ENCODE data around the gene FHAD1. TPM values are rescaled to one million over a fixed set of nuclear protein-coding genes. Genes with fewer than 3 reads are reported as not detected.

The FHAD1 gene
- total RNA-seq, 1 donor from 2014 or later: 3.1 TPM

DNA sequence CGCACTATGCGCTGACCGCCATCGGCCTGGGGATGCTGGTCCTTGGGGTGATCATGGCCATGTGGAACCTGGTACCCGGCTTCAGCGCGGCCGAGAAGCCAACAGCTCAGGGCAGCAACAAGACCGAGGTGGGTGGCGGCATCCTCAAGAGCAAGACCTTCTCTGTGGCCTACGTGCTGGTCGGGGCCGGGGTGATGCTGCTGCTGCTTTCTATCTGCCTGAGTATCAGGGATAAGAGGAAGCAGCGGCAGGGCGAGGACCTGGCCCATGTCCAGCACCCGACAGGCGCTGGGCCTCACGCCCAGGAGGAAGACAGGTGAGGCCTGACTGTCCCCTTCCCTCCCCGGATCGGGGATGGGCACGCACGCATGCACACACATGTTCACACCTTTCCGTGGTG is 31.9 kb upstream of the FHAD1 start:
- intact Hi-C loops (cut with DNase I): no loop called here

DNA sequence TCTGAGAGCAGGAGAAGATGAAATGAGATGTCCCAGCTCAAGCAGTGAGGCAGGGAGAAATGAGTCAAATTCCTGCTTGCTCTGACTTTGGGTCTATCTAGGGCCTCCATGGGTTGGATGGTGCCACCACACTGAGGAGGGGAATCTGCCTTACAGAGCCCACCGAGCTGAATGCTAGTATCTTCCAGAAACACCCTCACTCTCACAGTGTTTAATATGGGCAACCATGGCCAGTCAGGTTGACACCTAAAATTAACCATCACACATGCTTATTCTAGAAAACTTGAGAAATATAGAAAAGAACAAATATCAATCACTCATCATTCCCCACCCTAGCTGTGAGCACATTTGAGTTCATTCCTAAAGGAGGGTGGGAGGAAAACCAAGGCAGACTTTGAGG is 29.4 kb upstream of the FHAD1 start:
- ATAC-seq (no peak), DNase-seq (ENCODE audit: low spot score) (no peak)
- intact Hi-C loops (cut with DNase I): no loop called here

More for the DNA sequence above, 31.9 kb upstream of the FHAD1 start:
- peak; percentile 14 for ATAC-seq
- DNase-seq (ENCODE audit: low spot score): peak; percentile 60

DNA sequence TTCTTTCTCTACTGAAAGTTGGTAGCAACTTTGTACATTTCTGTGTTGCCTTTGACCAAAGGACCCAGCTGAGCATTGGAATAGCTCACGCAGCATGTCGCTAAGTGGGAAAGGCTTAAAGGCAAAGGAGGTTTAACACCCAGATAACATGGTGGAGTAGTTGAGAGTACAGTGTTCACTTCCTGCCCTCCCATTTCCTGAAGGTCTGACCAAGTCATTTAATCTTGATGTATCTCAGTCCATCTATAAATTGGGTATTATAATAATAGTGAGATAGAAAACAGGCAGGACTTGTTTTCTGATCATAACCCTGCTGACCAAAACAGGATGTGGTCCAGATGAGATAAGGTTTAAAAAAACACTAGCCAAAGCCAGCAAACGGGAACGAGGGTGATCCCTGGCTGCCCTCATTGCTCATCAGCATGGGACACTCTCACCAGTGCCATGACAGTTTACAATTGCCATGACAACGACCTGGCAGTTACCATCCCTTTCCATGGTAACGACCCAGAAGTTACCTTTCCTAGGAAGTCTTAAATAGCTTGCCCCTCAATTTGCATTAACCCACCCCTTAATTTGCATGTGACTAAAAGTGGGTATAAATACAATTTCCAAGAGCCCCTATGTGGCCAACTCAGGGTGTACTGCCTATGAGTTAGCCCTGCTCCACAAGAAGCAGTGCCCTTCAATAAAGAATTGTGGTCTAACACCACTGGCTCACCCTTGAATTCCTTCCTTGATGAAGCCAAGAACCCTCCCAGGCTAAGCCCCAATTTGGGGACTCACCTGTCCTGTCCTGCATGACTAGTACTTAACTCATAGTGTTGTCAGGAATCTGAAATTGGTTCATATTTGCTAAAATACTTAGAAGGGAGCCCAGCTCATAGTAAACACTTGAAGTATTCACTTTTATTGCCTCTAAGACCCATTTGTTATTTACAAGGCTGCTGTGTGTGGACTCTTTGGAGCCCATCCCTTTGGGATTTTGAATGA is 28.4 kb upstream of the FHAD1 start:
- no peak for ATAC-seq
- intact Hi-C loops (cut with DNase I): no loop called here
- peak; percentile 43 for DNase-seq (ENCODE audit: low spot score)

DNA sequence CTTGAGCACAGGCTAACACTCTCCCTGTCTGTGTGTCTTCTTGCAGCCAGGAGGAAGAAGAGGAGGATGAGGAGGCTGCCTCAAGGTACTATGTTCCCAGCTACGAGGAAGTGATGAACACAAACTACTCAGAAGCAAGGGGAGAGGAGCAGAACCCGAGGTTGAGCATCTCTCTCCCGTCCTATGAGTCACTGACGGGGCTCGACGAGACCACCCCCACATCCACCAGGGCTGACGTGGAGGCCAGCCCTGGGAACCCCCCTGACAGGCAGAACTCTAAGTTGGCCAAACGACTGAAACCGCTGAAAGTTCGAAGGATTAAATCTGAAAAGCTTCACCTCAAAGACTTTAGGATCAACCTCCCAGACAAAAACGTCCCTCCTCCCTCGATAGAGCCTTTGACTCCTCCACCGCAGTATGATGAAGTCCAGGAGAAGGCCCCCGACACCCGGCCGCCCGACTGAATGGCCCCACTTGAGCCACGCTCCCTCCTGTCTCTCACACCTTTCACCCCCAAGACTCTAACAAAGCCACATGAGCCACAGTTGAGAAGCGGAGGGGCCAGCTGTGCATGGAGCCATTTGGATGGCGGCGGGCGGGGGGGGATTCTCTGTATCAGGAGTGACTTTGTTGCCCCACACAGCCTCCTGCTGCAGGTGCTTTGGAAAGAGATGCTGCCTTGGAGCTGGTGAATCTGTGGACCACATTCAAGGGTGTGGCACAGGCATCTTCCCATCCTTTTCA is 27.6 kb upstream of the FHAD1 start:
- DNase-seq (ENCODE audit: low spot score): peak; percentile 46
- no peak for ATAC-seq
- intact Hi-C loops (cut with DNase I): no loop called here

DNA sequence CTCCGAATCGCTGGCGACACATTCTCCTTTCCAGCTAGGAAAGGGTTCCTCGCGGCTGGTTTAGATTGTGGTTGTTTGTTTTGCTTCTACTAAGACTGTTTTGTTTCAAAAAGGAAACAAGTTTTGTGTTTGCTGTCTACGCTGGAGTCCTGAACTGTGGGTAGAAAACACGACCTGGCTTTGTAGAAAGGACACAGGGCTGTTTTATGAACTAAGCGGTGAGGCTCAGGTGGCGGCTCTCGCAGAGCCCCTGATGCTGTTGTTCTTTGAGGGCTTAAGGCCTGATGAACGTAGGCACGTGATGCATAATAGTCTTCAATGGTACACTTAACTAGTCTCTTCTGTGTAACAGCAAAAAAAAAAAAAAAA is 27.0 kb upstream of the FHAD1 start:
- DNase-seq (ENCODE audit: low spot score) (peak; percentile 6), ATAC-seq (no peak)
- intact Hi-C loops (cut with DNase I): no loop called here

DNA sequence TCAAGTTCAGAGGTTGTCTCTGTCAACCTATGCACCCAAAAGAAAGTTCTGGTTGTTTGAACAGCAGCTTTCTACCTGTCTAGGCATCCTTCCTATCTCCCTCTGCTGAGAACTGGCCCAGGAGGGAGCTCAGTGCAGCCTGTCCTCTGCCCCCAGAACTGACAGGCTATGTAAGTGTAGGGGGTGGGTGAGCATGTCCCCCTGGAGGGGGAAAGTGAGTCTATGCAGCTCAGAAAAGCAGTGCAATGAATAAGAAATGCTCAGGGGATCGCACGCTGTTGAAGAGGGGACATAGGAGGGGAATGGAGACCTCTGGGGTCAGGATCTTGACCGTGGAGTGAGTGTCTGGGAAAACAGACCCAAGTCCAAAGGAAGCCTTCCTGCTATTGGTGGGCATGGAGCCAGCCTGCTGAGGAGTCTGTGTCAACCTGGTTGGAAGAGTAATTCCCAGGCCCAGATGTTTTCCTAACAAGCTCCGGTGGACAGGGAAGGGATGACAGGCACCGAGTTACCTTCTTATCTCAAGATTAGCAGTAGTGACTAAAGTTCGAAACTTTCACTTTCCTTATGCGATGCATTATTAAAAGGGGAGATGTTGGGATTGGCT is 26.1 kb upstream of the FHAD1 start:
- DNase-seq (ENCODE audit: low spot score): peak; percentile 52
- no peak for ATAC-seq
- intact Hi-C loops (cut with DNase I): no loop called here

DNA sequence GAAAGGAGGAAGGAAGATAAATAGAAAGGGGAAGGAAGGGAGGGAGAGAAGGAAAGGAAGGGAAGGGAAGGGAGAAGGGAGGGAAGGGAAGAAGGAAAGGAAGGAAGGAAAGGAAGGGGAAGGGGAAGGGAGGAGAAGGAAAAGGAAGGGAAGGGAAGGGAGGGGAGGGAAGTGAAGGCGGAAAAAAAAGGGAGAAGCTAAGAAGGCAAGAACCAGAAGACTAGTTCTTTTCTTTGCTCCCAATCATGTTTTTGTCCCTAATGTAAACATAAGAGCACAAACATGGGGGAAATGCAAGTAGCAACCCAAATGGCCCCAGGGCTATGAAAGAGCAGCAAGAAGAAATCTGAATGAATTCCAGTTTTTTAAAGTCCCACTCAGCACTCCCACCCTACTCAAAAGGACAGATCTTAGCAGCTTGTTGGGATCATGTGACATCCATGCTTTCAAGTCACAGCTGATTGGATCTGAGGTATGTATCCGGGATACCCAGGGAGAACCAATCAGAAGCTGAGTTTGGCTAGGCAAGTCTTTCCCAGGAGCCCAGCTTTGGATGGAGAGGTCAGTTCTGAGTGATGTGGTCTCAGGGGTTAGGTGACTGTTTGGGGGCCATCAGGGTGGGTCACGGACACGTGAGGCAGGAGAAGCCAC is 24.2 kb upstream of the FHAD1 start:
- ATAC-seq (no peak), DNase-seq (ENCODE audit: low spot score) (peak; percentile 30)
- intact Hi-C loops (cut with DNase I): no loop called here

DNA sequence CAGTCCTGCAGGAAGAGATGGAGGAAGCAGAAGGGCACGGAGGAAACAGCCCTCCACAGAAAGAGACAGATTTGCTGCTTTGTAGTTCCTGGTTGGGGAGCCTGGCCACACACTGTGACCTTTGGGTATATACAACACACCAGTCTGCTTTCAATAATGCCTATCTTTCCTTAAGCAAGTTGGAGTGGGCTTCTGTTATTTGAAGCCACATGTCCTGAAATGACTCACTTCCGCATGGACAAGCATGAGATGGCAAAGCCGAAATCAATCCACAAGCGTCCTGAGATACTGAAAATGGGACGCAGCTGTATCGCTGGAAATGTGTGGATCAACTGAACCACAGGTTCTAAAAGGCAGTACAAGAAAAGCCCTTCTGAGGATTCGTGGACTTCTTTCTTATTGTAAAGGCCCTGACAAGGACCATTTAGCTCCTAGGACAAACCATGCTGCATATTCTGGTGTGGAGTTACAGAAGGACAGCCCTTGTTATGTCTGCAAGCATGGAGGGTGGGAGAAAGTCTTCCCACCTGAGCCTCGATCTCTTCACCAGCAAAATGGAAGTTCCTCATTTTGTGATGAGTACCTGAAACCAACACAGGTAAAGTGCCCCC is 22.7 kb upstream of the FHAD1 start:
- ATAC-seq (peak; percentile 28), DNase-seq (ENCODE audit: low spot score) (peak; percentile 37)
- intact Hi-C loops (cut with DNase I): no loop called here

DNA sequence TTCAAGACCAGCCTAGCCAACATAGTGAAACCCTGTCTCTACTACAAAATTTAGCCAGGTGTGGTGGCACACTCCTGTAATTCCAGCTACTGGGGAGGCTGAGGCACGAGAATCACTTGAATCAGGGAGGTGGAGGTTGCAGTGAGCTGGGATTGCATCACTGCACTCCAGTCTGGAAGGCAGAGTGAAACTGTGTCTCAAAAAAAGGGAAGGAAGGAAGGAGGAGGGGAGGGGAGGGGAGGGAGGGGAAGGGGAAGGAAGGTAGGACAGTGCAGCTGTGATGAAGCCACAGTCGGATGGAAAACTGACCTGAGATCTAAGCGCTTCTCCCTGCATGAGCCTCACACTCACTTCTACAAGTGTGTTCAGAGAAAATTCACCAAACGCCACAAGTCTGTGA is 22.0 kb upstream of the FHAD1 start:
- DNase-seq (ENCODE audit: low spot score) (peak; percentile 37), ATAC-seq (no peak)

DNA sequence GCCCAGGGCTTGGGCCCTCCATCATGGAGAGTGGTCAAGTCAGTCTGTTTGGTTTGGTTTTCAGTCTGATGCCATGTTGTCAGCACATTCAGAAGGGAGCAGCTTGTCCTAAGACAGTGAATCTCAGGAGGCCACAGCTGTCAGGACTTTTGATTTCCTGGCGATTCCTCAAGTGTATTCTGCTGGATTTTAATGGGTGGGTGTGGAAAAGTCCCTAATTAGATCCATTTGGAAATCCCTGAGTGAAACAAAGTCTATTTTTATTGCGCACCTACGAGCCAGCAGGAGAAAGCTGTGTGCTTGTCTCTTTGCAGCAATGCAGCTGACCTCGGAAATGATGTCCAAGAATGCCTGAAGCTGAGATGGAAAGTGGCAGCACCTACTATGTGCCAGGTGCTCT is 21.6 kb upstream of the FHAD1 start:
- DNase-seq (ENCODE audit: low spot score) (peak; percentile 28), ATAC-seq (peak; percentile 25)
- intact Hi-C loops (cut with DNase I): no loop called here

More for the DNA sequence above, 22.0 kb upstream of the FHAD1 start:
- intact Hi-C loops (cut with DNase I): no loop called here

DNA sequence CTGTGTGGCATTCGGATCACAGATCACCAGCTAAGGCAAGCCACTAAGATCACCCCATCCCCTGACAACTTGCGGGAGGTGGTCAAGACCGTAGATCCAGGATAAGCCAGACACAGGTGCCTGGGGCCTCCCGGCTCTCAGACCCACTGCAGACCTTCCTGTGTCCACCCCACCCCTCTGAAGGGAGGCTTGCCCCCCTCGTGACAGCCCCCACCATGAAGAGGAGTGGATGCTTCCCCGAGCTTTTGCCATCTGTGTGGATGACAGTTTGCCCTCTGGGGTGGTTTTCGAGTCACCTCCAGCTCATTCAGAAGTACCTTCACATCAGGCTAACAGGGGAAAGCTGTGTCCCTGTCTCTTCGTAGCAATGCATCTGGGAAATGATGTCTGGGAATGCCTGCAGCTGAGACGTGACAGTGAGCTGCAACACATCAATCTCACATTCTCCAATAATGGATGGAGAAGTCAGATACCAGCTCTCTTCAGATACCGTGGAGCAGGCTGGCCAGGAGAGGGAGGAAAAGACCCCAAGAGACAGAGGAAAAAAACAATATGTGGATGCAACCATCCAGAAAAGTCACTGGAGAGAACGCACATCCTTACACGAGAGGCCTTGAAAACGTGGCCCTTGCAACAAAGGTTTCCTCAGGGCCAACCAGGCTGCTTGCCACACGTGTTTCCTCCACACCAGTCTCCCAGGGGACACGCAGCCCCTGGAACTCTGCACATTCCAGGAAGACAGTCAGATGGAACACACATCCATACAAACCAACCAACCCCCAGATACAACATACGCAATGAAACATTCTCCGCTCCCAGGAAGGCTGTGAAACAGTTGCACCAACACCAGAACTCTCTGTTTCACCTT is 20.4 kb upstream of the FHAD1 start:
- intact Hi-C loops (cut with DNase I): no loop called here
- no peak for ATAC-seq
- DNase-seq (ENCODE audit: low spot score): peak; percentile 44

DNA sequence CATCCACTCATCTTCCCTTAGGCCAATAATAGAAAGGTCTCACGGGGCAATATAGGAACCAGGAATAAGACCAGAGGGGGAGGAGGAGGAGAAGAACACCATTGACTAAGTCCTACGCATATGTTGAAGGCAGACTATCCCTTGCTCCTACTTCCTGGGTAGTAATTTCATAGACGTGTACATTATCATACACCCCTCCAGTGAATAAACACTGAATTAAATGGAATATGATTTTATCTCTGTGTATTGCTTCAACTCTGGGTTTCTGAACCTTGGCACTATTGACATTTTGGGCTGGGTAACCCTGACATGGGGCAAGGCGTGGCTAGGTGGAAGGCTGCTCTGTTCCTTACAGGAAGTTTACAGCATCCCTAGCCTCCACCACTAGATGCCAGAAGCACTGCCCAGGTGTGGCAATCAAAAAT is 17.3 kb upstream of the FHAD1 start:
- ATAC-seq (peak; percentile 57), DNase-seq (ENCODE audit: low spot score) (no peak)
- intact Hi-C loops (cut with DNase I): no loop called here

DNA sequence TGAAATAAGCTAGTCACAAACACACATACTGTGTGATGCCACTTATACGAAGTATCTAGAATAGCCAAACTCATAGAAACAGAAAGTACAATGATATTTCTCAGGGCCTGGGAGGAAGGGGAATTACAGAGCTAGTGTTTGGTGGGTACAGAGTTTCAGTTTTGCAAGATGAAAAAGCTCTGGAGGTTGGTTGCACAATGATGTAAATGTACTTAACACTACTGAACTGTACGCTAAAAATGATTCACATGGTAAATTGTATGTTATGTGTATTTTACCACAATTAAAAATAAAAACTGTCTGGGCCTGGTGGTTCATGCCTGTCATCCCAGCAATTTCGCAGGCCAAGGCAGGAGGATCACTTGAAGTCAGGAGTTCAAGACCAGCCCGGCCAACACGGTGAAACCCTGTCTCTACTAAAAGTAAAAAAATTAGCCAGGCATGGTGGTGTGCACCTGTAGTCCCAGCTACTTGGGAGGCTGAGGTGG is 15.3 kb upstream of the FHAD1 start:
- no peak for ATAC-seq
- no peak for DNase-seq (ENCODE audit: low spot score)
- intact Hi-C loops (cut with DNase I): no loop called here

DNA sequence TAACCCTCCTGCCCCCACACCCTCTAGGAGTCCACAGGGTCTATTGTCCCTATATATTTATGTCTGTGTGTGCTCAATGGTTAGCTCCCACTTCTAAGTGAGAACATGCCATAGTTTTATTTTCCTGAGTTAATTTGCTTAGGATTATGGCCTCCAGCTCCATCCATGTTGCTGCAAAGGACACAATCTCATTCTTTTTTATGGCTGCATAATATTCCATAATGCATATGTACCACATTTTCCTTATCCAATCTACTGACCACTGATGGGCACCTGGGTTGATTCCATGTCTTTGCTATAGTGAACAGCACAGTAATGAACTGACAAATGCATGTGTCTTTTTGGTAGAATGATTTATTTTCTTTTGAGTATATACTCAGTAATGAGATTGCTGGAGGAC is 13.3 kb upstream of the FHAD1 start:
- ATAC-seq (no peak), DNase-seq (ENCODE audit: low spot score) (no peak)
- intact Hi-C loops (cut with DNase I): no loop called here

DNA sequence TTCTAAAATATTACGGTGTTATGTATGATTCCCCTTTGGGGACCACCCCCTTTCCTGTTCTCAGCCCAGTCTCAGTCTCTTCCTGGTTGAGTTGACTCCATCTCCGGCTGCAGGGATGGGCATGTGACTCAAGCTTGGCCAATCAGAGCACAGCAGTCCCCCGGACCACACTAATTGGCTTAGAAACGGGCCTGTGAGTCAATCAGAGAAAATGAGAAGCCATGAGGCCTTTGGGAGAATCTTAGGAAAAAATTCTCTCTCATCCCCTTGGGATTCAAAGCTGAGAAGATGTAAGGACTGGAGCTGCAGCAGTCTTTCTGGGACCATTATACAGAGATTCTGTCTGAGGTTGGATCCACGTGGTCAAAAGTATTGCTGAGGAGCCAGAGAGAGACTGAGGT is 10.7 kb upstream of the FHAD1 start:
- no peak for ATAC-seq
- no peak for DNase-seq (ENCODE audit: low spot score)
- intact Hi-C loops (cut with DNase I): no loop called here

DNA sequence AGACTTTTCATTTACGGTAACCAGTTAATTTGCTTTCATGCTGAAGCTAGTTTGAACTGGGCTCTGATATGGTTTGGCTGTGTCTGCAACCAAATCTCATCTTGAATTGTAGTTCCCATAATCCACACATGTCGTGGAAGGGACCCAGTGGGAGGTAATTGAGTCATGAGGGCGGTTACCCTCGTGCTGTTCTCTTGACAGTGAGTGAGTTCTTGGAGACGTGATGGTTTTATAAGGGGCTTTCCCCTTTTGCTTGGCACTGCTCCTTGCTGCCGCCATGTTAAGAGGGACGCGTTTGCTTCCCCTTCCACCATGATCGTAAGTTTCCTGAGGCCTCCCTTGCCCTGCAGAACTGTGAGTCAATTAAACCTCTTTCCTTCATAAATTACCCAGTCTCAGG is 10.3 kb upstream of the FHAD1 start:
- no peak for ATAC-seq
- intact Hi-C loops (cut with DNase I): no loop called here
- no peak for DNase-seq (ENCODE audit: low spot score)

DNA sequence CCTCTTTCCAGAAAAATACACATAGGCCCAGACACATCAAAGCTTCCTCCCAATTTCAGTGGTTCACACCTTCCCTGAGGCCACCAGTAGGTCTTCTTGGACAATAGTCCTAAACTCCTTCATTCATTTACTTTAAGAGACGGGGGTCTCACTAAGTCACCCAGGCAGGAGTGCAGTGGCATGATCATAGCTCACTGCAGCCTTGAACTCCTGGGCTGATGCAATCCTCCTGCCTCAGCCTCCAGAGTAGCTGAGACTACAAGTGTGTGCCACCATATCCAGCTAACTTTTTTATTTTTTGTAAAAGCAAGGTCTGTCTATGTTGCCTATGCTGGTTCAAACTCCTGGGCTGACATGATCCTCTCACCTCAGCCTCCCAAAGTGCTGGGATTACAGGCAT is 8.2 kb upstream of the FHAD1 start:
- DNase-seq (ENCODE audit: low spot score) (no peak), ATAC-seq (no peak)
- intact Hi-C loops (cut with DNase I): no loop called here

DNA sequence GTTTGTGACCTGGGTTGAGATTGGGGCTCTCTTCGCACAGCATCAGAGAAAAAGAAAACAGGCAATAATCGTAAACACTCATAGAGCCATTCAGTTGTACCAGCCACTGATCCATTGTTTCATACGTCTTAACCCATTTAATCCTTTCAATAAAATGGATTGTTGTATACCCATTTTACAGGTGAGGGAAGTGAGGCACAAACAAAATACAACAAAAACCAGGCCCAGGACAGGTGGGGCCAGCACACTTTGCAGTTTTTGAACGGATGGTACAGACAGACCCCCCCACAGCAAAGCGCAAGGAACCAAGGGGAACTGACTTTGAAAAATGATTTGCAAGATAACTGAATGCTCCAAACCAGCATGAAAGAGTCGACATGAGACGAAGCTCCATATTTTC is 4.3 kb upstream of the FHAD1 start:
- DNase-seq (ENCODE audit: low spot score) (no peak), ATAC-seq (no peak)

More for the DNA sequence above, 4.3 kb upstream of the FHAD1 start:
- intact Hi-C loops (cut with DNase I): no loop called here
